HFF-Myc (cell line): ENCODE results near the gene EYS.

Source experiments
- DNase-seq: peaks from one replicate; pipeline ENCODE4 v3.0.0-alpha.2; 2011; ENCODE audit warnings: low read depth; ENCODE audit errors: extremely low read depth
- H3K4me3 ChIP-seq: replicated peaks from 2 replicates; pipeline ENCODE4 v1.5.1; 2011; ENCODE audit warnings: low read depth, mild to moderate bottlenecking, control low read depth, low read length
- CTCF ChIP-seq: IDR thresholded peaks from 2 replicates; pipeline ENCODE4 v1.5.1; 2012; ENCODE audit warnings: mild to moderate bottlenecking, low read depth, low read length, control low read depth; ENCODE audit errors: missing control alignments

EYS gene

GRCh38 chr6:63734923-63735322 is 1972.1 kb downstream of the EYS start:
- no peak for DNase-seq
- no peak for TF ChIP-seq CTCF
- H3K4me3 ChIP-seq: no peak overlapping the region

DNA sequence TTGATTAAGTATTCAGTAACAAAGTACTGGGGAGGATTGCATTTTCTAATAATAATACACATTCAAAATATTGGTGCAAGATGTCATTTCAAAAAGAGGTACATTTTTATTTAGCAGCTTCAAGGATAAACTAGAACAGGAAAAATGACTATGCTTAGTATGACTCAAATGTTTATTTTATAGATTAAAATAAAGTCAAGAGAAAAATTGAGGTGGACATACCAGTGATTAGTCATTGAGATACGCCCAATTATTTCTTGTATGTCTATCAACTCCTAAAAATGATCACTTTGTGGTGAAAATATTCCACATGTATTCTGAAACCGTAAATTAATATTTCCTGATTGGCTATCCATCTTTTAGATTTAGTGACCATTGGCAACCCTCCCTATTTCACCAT is 1974.7 kb downstream of the EYS start:
- H3K4me3 ChIP-seq: no peak overlapping the region
- no peak for DNase-seq
- no peak for TF ChIP-seq CTCF

GRCh38 chr6:63731930-63732329 is 1975.1 kb downstream of the EYS start:
- no peak for TF ChIP-seq CTCF
- no peak overlapping the region for H3K4me3 ChIP-seq
- DNase-seq: no peak

DNA sequence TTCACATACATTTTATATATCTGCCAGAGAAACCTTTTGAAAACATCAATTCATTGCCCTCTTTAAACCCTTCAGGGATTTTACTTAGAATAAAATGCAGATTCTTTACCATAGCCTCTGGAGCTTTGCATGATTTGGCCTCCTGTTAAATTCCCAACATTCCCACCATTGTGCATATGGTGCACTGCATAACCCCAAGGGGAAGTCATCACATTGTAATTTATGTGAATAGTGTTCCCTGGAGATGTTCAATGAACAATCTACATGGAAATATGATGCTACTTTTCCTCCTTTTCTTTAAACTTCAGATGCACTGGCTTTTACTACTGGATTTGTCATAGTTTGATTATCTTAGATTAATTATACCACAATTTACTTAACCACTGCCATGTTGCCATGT is 1976.7 kb downstream of the EYS start:
- no peak for TF ChIP-seq CTCF
- no peak overlapping the region for H3K4me3 ChIP-seq
- no peak for DNase-seq

- no peak overlapping the region for H3K4me3 ChIP-seq
- no peak for TF ChIP-seq CTCF
- DNase-seq: no peak
Measured at GRCh38 chr6:63724721-63725120, 1982.3 kb downstream of the EYS start.

- DNase-seq: no peak
- no peak for TF ChIP-seq CTCF
Measured at GRCh38 chr6:63721181-63721580, 1985.8 kb downstream of the EYS start.

GRCh38 chr6:63716169-63716568 is 1990.9 kb downstream of the EYS start:
- no peak for DNase-seq
- no peak for TF ChIP-seq CTCF

More at GRCh38 chr6:63721181-63721580, 1985.8 kb downstream of the EYS start:
- H3K4me3 ChIP-seq: no peak overlapping the region

More at GRCh38 chr6:63716169-63716568, 1990.9 kb downstream of the EYS start:
- no peak overlapping the region for H3K4me3 ChIP-seq
